VCaP (cell line): ENCODE results near the gene OR8B4.

Experiments used
- H3K27ac ChIP-seq: fragments of 450-650 bp; 2 replicates; pipeline ENCODE4 v1.5.1; 2017
- CTCF ChIP-seq: fragments of 450-650 bp; conservative IDR thresholded peaks from 2 replicates; pipeline ENCODE4 v1.5.1; 2017; ENCODE audit warnings: mild to moderate bottlenecking, moderate library complexity

The OR8B4 gene

GRCh38 chr11:124424384-124424921 is at the start of gene OR8B4:
Gene OR8B4, minus strand, starts transcription at chr11:124424871. Its CDS starts 0 bp downstream, at chr11:124424871.
- H3K27ac ChIP-seq: no peak within 1 kb of the TSS
- TF ChIP-seq CTCF: no peak

- no peak for TF ChIP-seq CTCF
- no peak overlapping the region for H3K27ac ChIP-seq
Measured at GRCh38 chr11:124474079-124474478, 49.4 kb upstream of the OR8B4 start.

GRCh38 chr11:124473476-124473875 is 48.8 kb upstream of the OR8B4 start:
- H3K27ac ChIP-seq: no peak overlapping the region
- no peak for TF ChIP-seq CTCF

GRCh38 chr11:124470561-124471227 is 46.0 kb upstream of the OR8B4 start:
- H3K27ac ChIP-seq: no peak overlapping the region
- TF ChIP-seq CTCF: no peak

GRCh38 chr11:124467381-124467927 is 42.8 kb upstream of the OR8B4 start:
- no peak for TF ChIP-seq CTCF
- H3K27ac ChIP-seq: no peak overlapping the region

- H3K27ac ChIP-seq: no peak overlapping the region
- TF ChIP-seq CTCF: no peak
Measured at GRCh38 chr11:124465368-124465767, 40.7 kb upstream of the OR8B4 start.

GRCh38 chr11:124463990-124464389 is 39.3 kb upstream of the OR8B4 start:
- no peak overlapping the region for H3K27ac ChIP-seq
- TF ChIP-seq CTCF: no peak
